Endodermal cell (in vitro differentiated cells): Measurements from ENCODE around the gene APOL3. TPM values are rescaled to one million over a fixed set of nuclear protein-coding genes. Genes with fewer than 3 reads are reported as not detected.
"Not testable (repeated sequence)": the region's sequence is repeated elsewhere in the genome, so short reads cannot be mapped to it uniquely, and the experiment has no call there.

Experiments used
- DNase-seq: peaks from one replicate; pipeline ENCODE4 v3.0.0-alpha.2; 2017
- H3K27ac ChIP-seq: 2 replicates; pipeline ENCODE4 v1.5.1; 2013; ENCODE audit warnings: mild to moderate bottlenecking, low read depth, low read length, moderate library complexity
- H3K27me3 ChIP-seq: 2 replicates; pipeline ENCODE4 v1.6.1; 2013; ENCODE audit warnings: mild to moderate bottlenecking, low read length, moderate library complexity; ENCODE audit not compliant: insufficient read depth, control insufficient read depth, poor library complexity, severe bottlenecking
- H3K36me3 ChIP-seq: 2 replicates; pipeline ENCODE4 v1.7.0; 2013; ENCODE audit warnings: mild to moderate bottlenecking, low read length, moderate library complexity; ENCODE audit not compliant: control insufficient read depth, insufficient read depth
- H3K4me1 ChIP-seq: one replicate; pipeline ENCODE4 v1.7.0; 2013; ENCODE audit warnings: low read length; ENCODE audit not compliant: control insufficient read depth, insufficient read depth
- H3K4me3 ChIP-seq: 2 replicates; pipeline ENCODE4 v1.5.1; 2013; ENCODE audit warnings: mild to moderate bottlenecking, low read length, moderate library complexity
- H3K9ac ChIP-seq: 2 replicates; pipeline ENCODE4 v1.6.1; 2013; ENCODE audit warnings: mild to moderate bottlenecking, low read length, moderate library complexity; ENCODE audit not compliant: poor library complexity, severe bottlenecking; ENCODE audit errors: extremely low read depth
- H3K9me3 ChIP-seq: 2 replicates; pipeline ENCODE4 v1.6.1; 2013; ENCODE audit warnings: mild to moderate bottlenecking, low read length, moderate library complexity; ENCODE audit not compliant: control insufficient read depth
- H3K27ac Mint-ChIP-seq: 2 replicates; pipeline ENCODE4 v1.8.0; 2020; ENCODE audit warnings: mixed read lengths
- H3K27me3 Mint-ChIP-seq: 2 replicates; pipeline ENCODE4 v1.8.0; 2021; ENCODE audit warnings: mild to moderate bottlenecking, mixed read lengths; ENCODE audit not compliant: insufficient read depth
- H3K36me3 Mint-ChIP-seq: 2 replicates; pipeline ENCODE4 v1.8.0; 2020; ENCODE audit warnings: low read depth, mixed read lengths
- H3K4me1 Mint-ChIP-seq: 2 replicates; pipeline ENCODE4 v1.8.0; 2020; ENCODE audit warnings: mixed read lengths
- H3K4me3 Mint-ChIP-seq: 2 replicates; pipeline ENCODE4 v1.8.0; 2020; ENCODE audit warnings: mild to moderate bottlenecking, moderate library complexity, mixed read lengths
- H3K9me3 Mint-ChIP-seq: 2 replicates; pipeline ENCODE4 v1.8.0; 2020; ENCODE audit warnings: mild to moderate bottlenecking, mixed read lengths
- CTCF ChIP-seq: fragments of 200-600 bp; sonication (generic); conservative IDR thresholded peaks from 2 replicates; pipeline ENCODE4 v1.5.0; 2021; ENCODE audit warnings: antibody characterized with exemption, mild to moderate bottlenecking
- whole genome bisulfite sequencing, 2 experiments: methylation state at CpG; one replicate each; pipeline versions ENCODE4 v1.1.5 to v1.1.7; 2013; ENCODE audit warnings: missing lambda C conversion rate in 2 of 2, mixed read lengths in 1 of 2; ENCODE audit not compliant: insufficient coverage in 1 of 2, insufficient read length in 1 of 2; 5-methylcytosine and 5-hydroxymethylcytosine counted together
- total RNA-seq, 2 donors: library from RNA; stranded (reverse); fragmentation: NEBNext Ultra II Directional in 1 of 2; extraction: Animal tissue kit (Norgen Biotek cat#: 25700) in 1 of 2; gene quantifications; 2 replicates in 1 of 2; 3 replicates in 1 of 2; pipeline ENCODE4 v1.2.1, GENCODE V29; 2021

Gene APOL3
- total RNA-seq, 2 donors from 2014 or later, result 0.46 to 1.1 TPM

GRCh38 chr22:36204632-36205015, 44.1 kb upstream of the APOL3 start:
- H3K27me3 ChIP-seq, result no peaks in the 10 kb centered on the region
- Mint-ChIP-seq H3K4me3 (no peak overlapping the region), H3K27me3 (peaks cover 4% of the 10 kb centered on the region), H3K27ac (no peak overlapping the region), H3K4me1 (peaks cover 10% of the 10 kb centered on the region), H3K36me3 (no peaks in the 10 kb centered on the region), H3K9me3 (peaks cover 16% of the 10 kb centered on the region)
- H3K27ac ChIP-seq, result no peak overlapping the region
- H3K9ac ChIP-seq, result no peak overlapping the region
- no peak overlapping the region for H3K4me3 ChIP-seq
- TF ChIP-seq CTCF, result peak; percentile 22
- DNase-seq, result no peak
- H3K9me3 ChIP-seq, result peaks cover 15% of the 10 kb centered on the region
- no peaks in the 10 kb centered on the region for H3K4me1 ChIP-seq
- 73 to 84% methylated on average over 4 to 6 of the region's 6 CpGs for whole genome bisulfite sequencing, 2 experiments
- no peaks in the 10 kb centered on the region for H3K36me3 ChIP-seq

GRCh38 chr22:36204001-36204631, 43.6 kb upstream of the APOL3 start:
- Mint-ChIP-seq H3K9me3 (peaks cover 11% of the 10 kb centered on the region), H3K4me1 (peaks cover 10% of the 10 kb centered on the region), H3K27ac (no peak overlapping the region), H3K27me3 (peaks cover under 1% of the 10 kb centered on the region), H3K36me3 (no peaks in the 10 kb centered on the region), H3K4me3 (no peak overlapping the region)
- no peaks in the 10 kb centered on the region for H3K27me3 ChIP-seq
- H3K4me3 ChIP-seq, result no peak overlapping the region
- no peak overlapping the region for H3K27ac ChIP-seq
- WGBS, 2 experiments, result 76 to 78% methylated on average over 3 to 8 of the region's 8 CpGs
- peak; percentile 35 for DNase-seq
- TF ChIP-seq CTCF, result no peak
- H3K9me3 ChIP-seq, result peaks cover 10% of the 10 kb centered on the region
- H3K4me1 ChIP-seq, result no peaks in the 10 kb centered on the region
- no peaks in the 10 kb centered on the region for H3K36me3 ChIP-seq
- H3K9ac ChIP-seq, result no peak overlapping the region

- H3K4me1 Mint-ChIP-seq, H3K9me3 Mint-ChIP-seq, H3K4me3 Mint-ChIP-seq, H3K27me3 ChIP-seq, H3K4me3 ChIP-seq, H3K9me3 ChIP-seq, H3K27me3 Mint-ChIP-seq, DNase-seq, H3K27ac Mint-ChIP-seq, H3K27ac ChIP-seq, H3K36me3 ChIP-seq, H3K9ac ChIP-seq, H3K4me1 ChIP-seq, H3K36me3 Mint-ChIP-seq: not testable (repeated sequence)
- WGBS, 2 experiments, result 89 to 99% methylated on average over 4 to 6 of the region's 7 CpGs
These were observed 42.9 kb upstream of the APOL3 start for GRCh38 chr22:36203441-36203840.

GRCh38 chr22:36202906-36203305, 42.4 kb upstream of the APOL3 start:
- peak; percentile 33 for DNase-seq
- H3K27ac Mint-ChIP-seq, result not testable (repeated sequence)

More at GRCh38 chr22:36202906-36203305, 42.4 kb upstream of the APOL3 start:
- H3K9ac ChIP-seq, H3K27me3 ChIP-seq, H3K27ac ChIP-seq, H3K4me3 Mint-ChIP-seq, H3K36me3 Mint-ChIP-seq, H3K4me3 ChIP-seq, H3K27me3 Mint-ChIP-seq, H3K9me3 Mint-ChIP-seq, H3K4me1 ChIP-seq, H3K9me3 ChIP-seq, H3K36me3 ChIP-seq: not testable (repeated sequence)
- H3K4me1 Mint-ChIP-seq, result peaks cover 14% of the 10 kb centered on the region
- WGBS, 2 experiments, result 91 to 92% methylated on average over 7 to 8 of the region's 8 CpGs
